ENCODE measurements around the gene CETN3.

Gene CETN3

GRCh38 chr5:90368454-90369246 is 40.9 kb downstream of the CETN3 start:
- H3K4me3 ChIP-seq (ENCODE audit: low read length), result no peak overlapping the region
- no peaks in the 10 kb centered on the region for H3K79me2 ChIP-seq (ENCODE audit: control insufficient read depth, low read length)
- no peaks in the 10 kb centered on the region for H3K36me3 ChIP-seq (ENCODE audit: control insufficient read depth, low read length)
- H3K9me3 ChIP-seq (ENCODE audit: control insufficient read depth, insufficient read depth, low read length), result peaks cover 3% of the 10 kb centered on the region; the same call in 1 of the 2 replicates
- no peaks in the 10 kb centered on the region for H3K9me2 ChIP-seq (replicated peaks; ENCODE audit: control insufficient read depth, low read length)
- H3K27me3 ChIP-seq (ENCODE audit: control insufficient read depth, low read length), result peaks cover 6% of the 10 kb centered on the region
- H3K4me1 ChIP-seq (ENCODE audit: control insufficient read depth, low read length), result no peaks in the 10 kb centered on the region
- H3F3A ChIP-seq (ENCODE audit: control insufficient read depth, insufficient read depth), result no peaks in the 10 kb centered on the region
- no peak overlapping the region for H3K4me2 ChIP-seq (ENCODE audit: low read length)
- no peak for TF ChIP-seq EZH2phosphoT487 (IDR thresholded peaks at IDR 0.05; ENCODE audit: borderline replicate concordance, low read length)
- TF ChIP-seq CTCF (IDR thresholded peaks at IDR 0.05; ENCODE audit: low read depth, low read length, poor library complexity, severe bottlenecking), result no peak
- H3K27ac ChIP-seq (ENCODE audit: low read depth, low read length), result no peak overlapping the region
- H4K20me1 ChIP-seq (ENCODE audit: control insufficient read depth, insufficient read depth, low read depth, low read length), result no peaks in the 10 kb centered on the region

GRCh38 chr5:90367879-90368278 is 41.7 kb downstream of the CETN3 start:
- no peak overlapping the region for H3K4me3 ChIP-seq (ENCODE audit: low read length)
- no peak for TF ChIP-seq CTCF (IDR thresholded peaks at IDR 0.05; ENCODE audit: low read depth, low read length, poor library complexity, severe bottlenecking)
- no peak for TF ChIP-seq EZH2phosphoT487 (IDR thresholded peaks at IDR 0.05; ENCODE audit: borderline replicate concordance, low read length)

GRCh38 chr5:90366948-90367347 is 42.6 kb downstream of the CETN3 start:
- no peak for TF ChIP-seq EZH2phosphoT487 (IDR thresholded peaks at IDR 0.05; ENCODE audit: borderline replicate concordance, low read length)
- TF ChIP-seq CTCF (IDR thresholded peaks at IDR 0.05; ENCODE audit: low read depth, low read length, poor library complexity, severe bottlenecking), result no peak
- Histone ChIP-seq H3K79me2 (ENCODE audit: control insufficient read depth, low read length) (no peaks in the 10 kb centered on the region), H3K4me1 (ENCODE audit: control insufficient read depth, low read length) (no peaks in the 10 kb centered on the region), H3K4me3 (ENCODE audit: low read length) (no peak overlapping the region), H4K20me1 (ENCODE audit: control insufficient read depth, insufficient read depth, low read depth, low read length) (no peaks in the 10 kb centered on the region), H3K27ac (ENCODE audit: low read depth, low read length) (no peak overlapping the region), H3K9me2 (replicated peaks; ENCODE audit: control insufficient read depth, low read length) (no peaks in the 10 kb centered on the region), H3F3A (ENCODE audit: control insufficient read depth, insufficient read depth) (no peaks in the 10 kb centered on the region), H3K4me2 (ENCODE audit: low read length) (no peak overlapping the region), H3K36me3 (ENCODE audit: control insufficient read depth, low read length) (no peaks in the 10 kb centered on the region), H3K27me3 (ENCODE audit: control insufficient read depth, low read length) (peaks cover 6% of the 10 kb centered on the region), H3K9me3 (ENCODE audit: control insufficient read depth, insufficient read depth, low read length) (peaks cover 3% of the 10 kb centered on the region; the same call in 1 of the 2 replicates)

More at GRCh38 chr5:90367879-90368278, 41.7 kb downstream of the CETN3 start:
- Histone ChIP-seq H3K27me3 (ENCODE audit: control insufficient read depth, low read length) (peaks cover 6% of the 10 kb centered on the region), H3K4me2 (ENCODE audit: low read length) (no peak overlapping the region), H3F3A (ENCODE audit: control insufficient read depth, insufficient read depth) (no peaks in the 10 kb centered on the region), H3K9me2 (replicated peaks; ENCODE audit: control insufficient read depth, low read length) (no peaks in the 10 kb centered on the region), H3K79me2 (ENCODE audit: control insufficient read depth, low read length) (no peaks in the 10 kb centered on the region), H3K9me3 (ENCODE audit: control insufficient read depth, insufficient read depth, low read length) (peaks cover 3% of the 10 kb centered on the region; the same call in 1 of the 2 replicates), H3K36me3 (ENCODE audit: control insufficient read depth, low read length) (no peaks in the 10 kb centered on the region), H4K20me1 (ENCODE audit: control insufficient read depth, insufficient read depth, low read depth, low read length) (no peaks in the 10 kb centered on the region), H3K4me1 (ENCODE audit: control insufficient read depth, low read length) (no peaks in the 10 kb centered on the region), H3K27ac (ENCODE audit: low read depth, low read length) (no peak overlapping the region)
